GM21447 (cell line): ENCODE measurements around the gene TLK1.

Experiments used
- ATAC-seq: cut with Tn5 transposase; IDR thresholded peaks from one replicate; pipeline ENCODE4 v1.9.1; 2021; ENCODE audit not compliant: unreplicated experiment

Gene TLK1

GRCh38 chr2:171160119-171160955 is at the start of gene TLK1:
Gene TLK1 (minus strand): TSS chr2:171160893. CDS start chr2:171160428, 465 bp downstream.
- peak; percentile 44 for ATAC-seq

DNA sequence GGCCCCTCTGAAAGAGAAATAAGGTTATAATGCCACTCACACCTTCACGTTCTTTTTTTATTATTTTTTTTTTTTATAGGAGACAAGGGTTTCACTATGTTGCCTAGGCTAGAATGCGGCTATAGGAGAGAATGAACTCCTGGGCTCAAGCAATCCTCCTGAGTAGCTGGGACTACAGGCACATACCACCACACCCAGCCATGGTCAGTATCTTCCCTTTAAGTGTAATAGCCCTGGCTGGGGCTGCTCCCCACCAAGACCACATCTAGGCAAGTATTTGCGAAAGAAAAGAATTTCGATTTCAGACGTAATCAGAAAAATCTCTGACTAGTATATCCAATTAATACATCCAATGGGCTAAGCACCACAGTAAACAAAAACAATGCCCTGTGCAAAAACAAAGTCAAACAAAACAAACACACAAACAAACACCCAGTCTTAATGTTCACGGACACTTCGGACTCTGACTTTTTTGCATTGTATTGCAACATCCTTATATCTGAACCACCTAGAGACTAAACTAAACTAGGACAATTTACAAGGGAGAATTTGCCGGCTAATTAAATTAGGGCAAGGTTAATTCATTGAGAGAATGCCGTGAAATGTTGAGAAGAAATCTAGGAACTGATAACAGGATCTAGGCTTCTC is 49.6 kb upstream of the TLK1 start:
- ATAC-seq = no peak

DNA sequence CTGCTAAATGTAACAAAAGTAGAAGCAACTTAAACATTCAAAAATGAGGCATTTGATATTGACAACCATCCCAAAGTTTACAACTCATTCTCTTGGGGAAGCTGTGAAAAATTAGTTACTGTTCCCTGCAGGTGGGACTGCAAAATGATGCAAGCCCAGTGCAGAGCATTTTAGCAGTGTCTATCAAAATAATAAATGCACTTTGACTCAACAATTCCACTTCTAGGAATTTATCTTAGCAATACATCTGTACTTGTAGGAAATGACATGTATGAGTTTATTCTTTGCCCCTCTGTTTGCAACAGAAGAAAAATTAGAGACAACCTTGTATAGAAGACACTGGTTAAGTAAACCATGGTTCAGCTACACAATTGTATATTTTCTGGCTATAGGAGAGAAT is 48.0 kb upstream of the TLK1 start:
- ATAC-seq = no peak

- ATAC-seq = no peak
Observed at GRCh38 chr2:171206422-171207115, 45.9 kb upstream of the TLK1 start.

GRCh38 chr2:171205551-171205950 is 44.9 kb upstream of the TLK1 start:
- ATAC-seq = no peak

- no peak for ATAC-seq
Observed at GRCh38 chr2:171201767-171202166, 41.1 kb upstream of the TLK1 start.

DNA sequence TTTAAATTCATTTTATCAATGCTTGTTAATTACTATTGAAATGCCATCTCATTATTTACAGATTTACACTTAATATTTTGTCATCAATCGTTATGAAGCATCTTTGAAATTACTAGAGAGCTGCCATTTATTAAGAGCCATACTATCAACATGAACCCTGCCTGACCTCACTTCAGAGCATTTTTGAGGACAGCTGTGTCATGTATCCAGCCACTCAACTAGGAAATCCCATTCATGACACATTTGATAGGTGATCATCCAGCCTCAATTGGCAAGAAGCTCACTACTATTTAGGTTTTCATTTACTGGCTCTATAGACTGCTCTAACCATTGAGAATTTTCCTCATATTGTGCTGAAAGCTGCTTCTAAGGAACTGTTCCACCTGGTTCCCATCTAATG is 40.6 kb upstream of the TLK1 start:
- no peak for ATAC-seq

- ATAC-seq = no peak
Observed at GRCh38 chr2:171200469-171200868, 39.8 kb upstream of the TLK1 start.

GRCh38 chr2:171191021-171191420 is 30.3 kb upstream of the TLK1 start:
- no peak for ATAC-seq

GRCh38 chr2:171187819-171188218 is 27.1 kb upstream of the TLK1 start:
- no peak for ATAC-seq

GRCh38 chr2:171187177-171187576 is 26.5 kb upstream of the TLK1 start:
- no peak for ATAC-seq

DNA sequence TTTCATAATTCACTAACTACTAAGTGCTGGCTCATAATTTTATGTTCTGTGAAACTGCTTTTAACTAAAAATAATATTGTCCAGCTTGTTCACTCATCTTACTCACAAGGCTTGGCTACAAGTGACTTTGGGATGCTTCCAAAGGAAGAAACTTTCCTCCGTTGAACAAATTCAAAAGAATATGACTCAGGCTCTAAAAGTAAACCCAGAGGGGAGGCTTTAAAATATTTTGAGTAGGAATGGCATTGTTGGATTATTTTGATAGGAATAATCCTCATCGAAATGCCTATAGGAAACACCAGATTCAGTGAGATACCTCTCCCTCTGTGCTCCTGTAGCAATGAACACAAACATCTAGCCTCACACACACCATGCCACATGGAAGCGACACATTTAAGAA is 25.2 kb upstream of the TLK1 start:
- no peak for ATAC-seq

GRCh38 chr2:171185165-171185818 is 24.6 kb upstream of the TLK1 start:
- ATAC-seq = no peak

DNA sequence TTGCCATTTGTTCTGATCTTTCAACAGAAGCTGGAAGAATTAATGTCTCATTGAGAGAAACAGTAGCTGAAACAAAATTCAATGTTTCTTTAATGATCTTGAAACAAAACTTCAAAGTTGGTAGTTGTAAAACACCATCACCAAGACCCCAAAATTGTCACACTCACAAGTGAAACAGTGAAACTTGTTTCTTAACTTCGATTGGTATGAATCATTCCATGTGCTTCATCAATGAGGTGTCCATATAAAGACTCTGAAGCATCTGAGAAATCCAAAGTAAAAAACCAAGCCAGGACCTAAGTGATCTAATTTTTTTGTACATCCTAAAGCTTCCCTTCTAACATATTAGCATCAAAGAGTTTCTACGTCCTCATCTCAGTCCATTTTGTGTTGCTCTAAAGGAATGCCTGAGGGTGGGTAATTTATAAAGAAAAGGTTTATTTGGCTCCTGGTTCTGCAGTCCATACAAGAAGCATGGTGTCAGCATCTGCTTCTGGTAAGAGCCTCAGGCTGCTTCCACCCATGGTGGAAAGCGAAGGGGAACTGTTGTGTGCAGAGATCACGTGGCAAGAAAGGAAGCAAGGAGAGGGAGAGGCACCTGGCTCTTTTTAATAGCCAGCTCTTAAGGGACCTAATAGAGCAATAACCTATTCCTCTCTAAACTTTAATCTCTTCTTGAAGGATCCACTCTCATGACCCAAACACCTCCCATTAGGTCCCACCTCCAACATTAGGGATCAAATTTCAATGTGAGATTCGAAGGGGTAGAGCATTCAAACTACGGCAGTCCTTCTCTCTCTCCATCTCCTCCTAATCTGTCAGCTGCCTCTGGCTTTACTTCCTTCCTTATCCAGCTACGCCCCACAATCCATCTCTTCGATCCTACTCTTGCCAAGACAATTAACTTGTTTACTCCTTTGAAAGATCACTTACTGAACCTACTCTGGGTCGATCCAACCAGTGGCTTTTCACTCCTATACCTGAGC is 20.7 kb upstream of the TLK1 start:
- no peak for ATAC-seq

DNA sequence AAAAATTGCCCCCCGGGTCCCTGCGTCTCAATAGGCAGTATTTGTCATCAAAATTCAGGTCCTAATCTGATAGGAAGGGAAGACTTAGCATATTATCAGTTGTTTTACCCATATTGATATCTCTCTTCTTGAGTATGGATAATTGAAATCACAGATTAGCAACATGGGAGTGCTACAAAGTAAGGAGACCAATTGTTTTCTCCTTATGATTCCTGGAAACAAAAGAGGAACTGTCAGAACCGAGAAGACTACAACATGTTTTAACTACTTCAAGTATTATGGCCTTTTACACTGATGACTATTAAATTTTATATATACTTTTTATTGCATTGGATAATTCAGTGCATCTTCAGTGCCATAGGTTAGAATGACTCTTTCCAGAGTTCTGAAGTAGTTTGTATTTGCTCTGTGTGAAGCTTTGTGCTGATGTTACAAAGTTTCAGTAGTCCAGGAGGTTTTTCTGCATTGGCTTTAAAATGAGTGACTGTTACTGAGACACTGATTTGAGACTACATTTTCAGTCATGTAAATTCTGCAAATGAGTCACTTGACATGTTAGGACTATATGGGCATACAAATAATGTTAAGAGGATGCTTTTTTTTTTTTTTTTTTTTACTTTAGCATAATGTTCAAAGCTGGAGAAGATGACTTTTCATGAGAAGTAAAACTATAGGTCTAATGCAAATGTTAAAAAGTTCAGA is 19.7 kb upstream of the TLK1 start:
- ATAC-seq = no peak

DNA sequence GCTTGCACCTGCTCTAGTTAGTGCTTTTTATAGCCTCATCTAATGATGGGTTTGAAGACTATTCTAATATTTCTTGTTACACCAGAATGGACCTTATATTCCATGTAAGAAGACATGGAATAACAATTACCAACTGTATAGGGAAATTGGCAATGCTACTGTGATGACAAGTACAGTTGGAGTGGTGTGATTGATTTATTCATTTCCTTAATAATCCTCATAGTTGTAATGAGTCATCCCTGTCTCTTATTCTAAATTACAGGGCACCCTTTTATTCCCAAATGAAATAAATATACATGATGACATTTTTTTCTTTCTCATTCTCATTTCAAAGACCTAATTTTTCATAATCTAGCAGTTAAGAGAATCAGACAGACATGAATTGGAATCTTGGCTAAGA is 18.3 kb upstream of the TLK1 start:
- ATAC-seq = no peak

DNA sequence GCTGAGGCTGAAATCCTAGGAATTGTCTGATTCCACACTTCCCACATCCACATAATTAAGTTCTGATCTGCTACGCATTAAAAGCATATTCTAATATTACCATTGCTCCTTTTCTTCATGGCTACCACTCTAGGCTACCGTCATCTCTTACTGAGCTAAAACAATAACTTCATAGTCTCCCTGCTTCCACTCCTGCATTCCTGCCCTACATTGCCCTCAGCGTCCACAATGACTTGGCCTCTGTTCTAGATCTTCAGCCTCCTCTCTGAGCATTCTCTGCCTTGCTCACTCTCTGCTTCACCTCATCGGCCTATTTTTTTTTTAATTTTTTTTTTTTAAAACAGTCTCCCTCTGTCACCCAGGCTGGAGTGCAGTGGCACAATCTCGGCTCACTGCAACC is 15.8 kb upstream of the TLK1 start:
- ATAC-seq = no peak

DNA sequence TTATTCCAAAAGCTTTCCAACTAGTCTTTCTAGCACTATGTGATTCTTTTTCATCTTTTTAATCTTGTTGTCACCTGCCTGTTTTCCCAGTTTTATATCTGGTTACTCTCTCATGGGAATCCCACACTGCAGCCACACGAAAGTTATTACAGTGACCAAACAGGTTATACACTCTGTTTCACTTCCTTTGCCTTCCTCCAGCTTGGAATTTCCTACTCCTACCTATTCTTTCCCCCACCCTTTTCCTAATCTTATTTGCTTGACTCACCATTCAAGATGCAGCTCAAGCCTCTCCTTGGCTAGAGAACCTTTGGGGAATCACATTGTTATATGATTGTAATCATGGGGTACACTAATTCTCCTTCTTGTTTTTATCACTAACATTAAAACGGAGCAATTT is 13.4 kb upstream of the TLK1 start:
- no peak for ATAC-seq

- ATAC-seq = no peak
Observed at GRCh38 chr2:171173087-171173486, 12.4 kb upstream of the TLK1 start.

GRCh38 chr2:171171808-171172207 is 11.1 kb upstream of the TLK1 start:
- ATAC-seq = no peak
